ENCODE measurements around the gene SLC8A3.

SLC8A3 gene

DNA sequence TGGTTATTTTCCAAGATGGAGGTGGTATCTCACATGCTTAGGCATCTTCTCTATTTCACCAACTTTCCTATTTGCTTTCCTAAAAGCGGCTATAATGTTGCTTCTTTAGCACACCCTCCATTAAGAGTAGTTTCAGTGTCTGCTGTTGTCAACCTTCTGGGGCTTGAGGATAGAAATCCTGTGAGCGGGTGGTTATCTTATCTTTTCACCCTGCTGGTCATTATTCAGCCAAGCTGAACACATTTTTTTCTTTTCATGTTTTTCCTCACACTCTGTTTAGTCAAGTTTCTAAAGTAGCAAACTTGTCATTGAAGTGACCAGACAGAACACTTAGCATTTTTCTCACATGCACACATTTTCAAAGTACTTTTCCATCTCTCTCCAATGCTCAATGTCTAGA, 104.5 kb downstream of the SLC8A3 start:
- Histone ChIP-seq H4K20me1 (ENCODE audit: insufficient read depth, low read length, poor library complexity, severe bottlenecking) (no peaks in the 10 kb centered on the region), H3K9me2 (replicated peaks; ENCODE audit: low read depth, low read length) (no peaks in the 10 kb centered on the region), H3K9me3 (ENCODE audit: insufficient read depth, low read depth, low read length) (no peaks in the 10 kb centered on the region)

DNA sequence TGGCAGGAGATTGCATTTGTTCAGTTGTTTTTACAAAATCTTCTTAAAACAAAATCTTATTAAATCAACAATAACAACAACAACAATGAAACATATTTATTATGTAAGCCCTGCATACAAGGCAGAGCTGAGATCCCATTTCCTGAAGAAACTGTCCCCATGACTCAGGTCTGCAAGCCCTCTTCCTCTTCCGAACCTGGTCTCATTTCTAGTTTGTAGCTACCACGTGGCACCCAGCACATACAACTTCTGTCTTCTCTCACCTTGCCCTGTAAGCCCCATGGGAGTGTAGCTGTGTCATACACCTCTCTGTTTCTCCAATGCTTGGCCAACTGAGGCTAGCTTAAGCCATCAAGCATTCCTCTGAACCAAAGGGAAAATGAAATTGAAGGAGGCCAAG, 106.4 kb downstream of the SLC8A3 start:
- TF ChIP-seq, protein P1, sequence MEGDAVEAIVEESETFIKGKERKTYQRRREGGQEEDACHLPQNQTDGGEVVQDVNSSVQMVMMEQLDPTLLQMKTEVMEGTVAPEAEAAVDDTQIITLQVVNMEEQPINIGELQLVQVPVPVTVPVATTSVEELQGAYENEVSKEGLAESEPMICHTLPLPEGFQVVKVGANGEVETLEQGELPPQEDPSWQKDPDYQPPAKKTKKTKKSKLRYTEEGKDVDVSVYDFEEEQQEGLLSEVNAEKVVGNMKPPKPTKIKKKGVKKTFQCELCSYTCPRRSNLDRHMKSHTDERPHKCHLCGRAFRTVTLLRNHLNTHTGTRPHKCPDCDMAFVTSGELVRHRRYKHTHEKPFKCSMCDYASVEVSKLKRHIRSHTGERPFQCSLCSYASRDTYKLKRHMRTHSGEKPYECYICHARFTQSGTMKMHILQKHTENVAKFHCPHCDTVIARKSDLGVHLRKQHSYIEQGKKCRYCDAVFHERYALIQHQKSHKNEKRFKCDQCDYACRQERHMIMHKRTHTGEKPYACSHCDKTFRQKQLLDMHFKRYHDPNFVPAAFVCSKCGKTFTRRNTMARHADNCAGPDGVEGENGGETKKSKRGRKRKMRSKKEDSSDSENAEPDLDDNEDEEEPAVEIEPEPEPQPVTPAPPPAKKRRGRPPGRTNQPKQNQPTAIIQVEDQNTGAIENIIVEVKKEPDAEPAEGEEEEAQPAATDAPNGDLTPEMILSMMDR (conservative IDR thresholded peaks at IDR 0.05; ENCODE audit: low read length): no peak
- TF ChIP-seq EZH2phosphoT487 (IDR thresholded peaks at IDR 0.05; ENCODE audit: borderline replicate concordance): no peak
- Histone ChIP-seq H3K27me3 (ENCODE audit: insufficient read depth, low read length, poor library complexity, severe bottlenecking) (no peaks in the 10 kb centered on the region), H4K20me1 (ENCODE audit: insufficient read depth, low read length, poor library complexity, severe bottlenecking) (no peaks in the 10 kb centered on the region), H3K4me1 (ENCODE audit: insufficient read depth, low read length, poor library complexity, severe bottlenecking) (no peaks in the 10 kb centered on the region), H3K9ac (ENCODE audit: low read depth, low read length, poor library complexity, severe bottlenecking) (no peak overlapping the region), H3K36me3 (ENCODE audit: insufficient read depth, low read length) (no peaks in the 10 kb centered on the region), H3K4me3 (ENCODE audit: low read length, poor library complexity, severe bottlenecking) (no peak overlapping the region), H3K4me2 (ENCODE audit: low read depth, low read length, poor library complexity, severe bottlenecking) (no peak overlapping the region), H3K9me2 (replicated peaks; ENCODE audit: low read depth, low read length) (no peaks in the 10 kb centered on the region), H3K79me2 (ENCODE audit: insufficient read depth, low read length) (no peaks in the 10 kb centered on the region), H2AFZ (ENCODE audit: low read length) (no peak overlapping the region), H3F3A (ENCODE audit: low read depth) (no peaks in the 10 kb centered on the region), H3K9me3 (ENCODE audit: insufficient read depth, low read depth, low read length) (no peaks in the 10 kb centered on the region)

More for the DNA sequence above, 104.5 kb downstream of the SLC8A3 start:
- Histone ChIP-seq H3K79me2 (ENCODE audit: insufficient read depth, low read length) (no peaks in the 10 kb centered on the region), H3K4me2 (ENCODE audit: low read depth, low read length, poor library complexity, severe bottlenecking) (no peak overlapping the region), H3K4me1 (ENCODE audit: insufficient read depth, low read length, poor library complexity, severe bottlenecking) (no peaks in the 10 kb centered on the region), H3K36me3 (ENCODE audit: insufficient read depth, low read length) (no peaks in the 10 kb centered on the region), H3K9ac (ENCODE audit: low read depth, low read length, poor library complexity, severe bottlenecking) (no peak overlapping the region), H3K4me3 (ENCODE audit: low read length, poor library complexity, severe bottlenecking) (no peak overlapping the region), H2AFZ (ENCODE audit: low read length) (no peak overlapping the region), H3K27me3 (ENCODE audit: insufficient read depth, low read length, poor library complexity, severe bottlenecking) (no peaks in the 10 kb centered on the region), H3F3A (ENCODE audit: low read depth) (no peaks in the 10 kb centered on the region)
- no peak for TF ChIP-seq EZH2phosphoT487 (IDR thresholded peaks at IDR 0.05; ENCODE audit: borderline replicate concordance)
- TF ChIP-seq, protein P1 (conservative IDR thresholded peaks at IDR 0.05; ENCODE audit: low read length): no peak

DNA sequence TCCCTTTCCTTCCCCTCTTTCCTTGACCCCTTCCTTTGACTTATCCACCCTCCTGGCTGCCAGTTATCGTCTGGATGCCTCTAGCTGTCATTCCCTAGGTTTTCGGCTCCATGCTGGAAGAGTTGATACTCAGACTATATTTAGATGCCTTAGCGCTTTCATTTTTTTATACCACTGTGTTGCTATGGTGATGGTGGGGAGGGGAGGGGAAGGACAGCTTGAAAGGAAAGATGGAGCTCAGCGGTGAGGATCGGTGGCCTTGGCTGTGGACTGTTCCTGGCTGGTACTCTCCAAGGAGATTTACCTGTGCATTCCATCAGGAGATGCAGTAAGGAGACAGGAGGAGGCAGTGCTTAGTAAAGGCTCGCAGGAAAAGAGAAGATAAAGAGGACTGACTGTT, 108.7 kb downstream of the SLC8A3 start:
- H3K9ac ChIP-seq (ENCODE audit: low read depth, low read length, poor library complexity, severe bottlenecking): no peak overlapping the region
- no peaks in the 10 kb centered on the region for H3K9me3 ChIP-seq (ENCODE audit: insufficient read depth, low read depth, low read length)
- TF ChIP-seq EZH2phosphoT487 (IDR thresholded peaks at IDR 0.05; ENCODE audit: borderline replicate concordance): no peak
- TF ChIP-seq, protein P1 (conservative IDR thresholded peaks at IDR 0.05; ENCODE audit: low read length): no peak
- no peaks in the 10 kb centered on the region for H3K9me2 ChIP-seq (replicated peaks; ENCODE audit: low read depth, low read length)
- no peaks in the 10 kb centered on the region for H3K4me1 ChIP-seq (ENCODE audit: insufficient read depth, low read length, poor library complexity, severe bottlenecking)
- no peak overlapping the region for H3K4me3 ChIP-seq (ENCODE audit: low read length, poor library complexity, severe bottlenecking)
- no peak overlapping the region for H2AFZ ChIP-seq (ENCODE audit: low read length)
- H3K4me2 ChIP-seq (ENCODE audit: low read depth, low read length, poor library complexity, severe bottlenecking): no peak overlapping the region
- no peaks in the 10 kb centered on the region for H3K27me3 ChIP-seq (ENCODE audit: insufficient read depth, low read length, poor library complexity, severe bottlenecking)
- H3F3A ChIP-seq (ENCODE audit: low read depth): no peaks in the 10 kb centered on the region
- H3K36me3 ChIP-seq (ENCODE audit: insufficient read depth, low read length): no peaks in the 10 kb centered on the region
- no peaks in the 10 kb centered on the region for H3K79me2 ChIP-seq (ENCODE audit: insufficient read depth, low read length)
- H4K20me1 ChIP-seq (ENCODE audit: insufficient read depth, low read length, poor library complexity, severe bottlenecking): no peaks in the 10 kb centered on the region

Measured in Loucy (cell line).